Activated CD4-positive, alpha-beta T cell treated with anti-CD3 and anti-CD28 coated beads for 36 hours (primary cell): ENCODE data around the gene FBXO17. TPM values are rescaled to one million over a fixed set of nuclear protein-coding genes. Genes with fewer than 3 reads are reported as not detected.

Experiments used
- ATAC-seq: fragments of 200-7000 bp; cut with Tn5 transposase; one replicate; pipeline ENCODE4 v1.10.0; 2021; ENCODE audit warnings: mild to moderate bottlenecking, moderate library complexity
- CTCF ChIA-PET: fragments of 350-600 bp; sonication (Branson Sonifier 250); formaldehyde crosslinking; loops from one replicate; lab custom pipeline; 2021; ENCODE audit warnings: antibody characterized with exemption; lab: Charles Lee
- POLR2A ChIA-PET: fragments of 350-600 bp; sonication (Branson Sonifier 250); formaldehyde crosslinking; loops from one replicate; lab custom pipeline; 2021; ENCODE audit warnings: antibody characterized with exemption, inconsistent platforms; lab: Charles Lee
- DNase-seq: peaks from one replicate; pipeline ENCODE4 v3.0.0-alpha.2; 2020
- H3K27ac Mint-ChIP-seq: one replicate; pipeline ENCODE4 v1.8.0; 2021; ENCODE audit warnings: mixed read lengths
- H3K27me3 Mint-ChIP-seq: one replicate; pipeline ENCODE4 v1.8.0; 2021; ENCODE audit warnings: mixed read lengths
- H3K36me3 Mint-ChIP-seq: one replicate; pipeline ENCODE4 v1.8.0; 2021; ENCODE audit warnings: low read depth, mixed read lengths
- H3K4me1 Mint-ChIP-seq: one replicate; pipeline ENCODE4 v1.8.0; 2021; ENCODE audit warnings: mixed read lengths
- H3K4me3 Mint-ChIP-seq: one replicate; pipeline ENCODE4 v1.8.0; 2021; ENCODE audit warnings: mild to moderate bottlenecking, moderate library complexity, mixed read lengths
- H3K9me3 Mint-ChIP-seq: one replicate; pipeline ENCODE4 v1.8.0; 2021; ENCODE audit warnings: low read depth, mixed read lengths
- intact Hi-C, 2 experiments: fragments of 100-400 bp; cut with DNase I in 1 of 2; cut with micrococcal nuclease in 1 of 2; formaldehyde crosslinking; loops; one replicate each; pipeline versions ENCODE4 v1.14.2 to v1.15.1; 2022 to 2024; cut with DNase I, micrococcal nuclease
- total RNA-seq, 2 experiments: library from RNA; stranded (reverse); gene quantifications; one replicate each; pipeline ENCODE4 v1.2.3, GENCODE V29; 2021

FBXO17 gene
- total RNA-seq, 2 experiments from 2014 or later, result not detected

GRCh38 chr19:38900202-38900629, 75.3 kb downstream of the FBXO17 start:
- Mint-ChIP-seq H3K4me3 (peak overlapping the region; percentile 88), H3K9me3 (no peaks in the 10 kb centered on the region), H3K36me3 (peaks cover 24% of the 10 kb centered on the region), H3K27me3 (no peaks in the 10 kb centered on the region), H3K27ac (peak overlapping the region; percentile 86), H3K4me1 (peaks cover 40% of the 10 kb centered on the region)
- DNase-seq, result no peak
- no peak for ATAC-seq
- ChIA-PET CTCF (interaction anchor here (0.6 to 2.4 kb wide), 8 partner anchors 12 to 1905 kb away, joined by 3 to 23 read pairs (median 3); partner anchors contain the start of genes MRPS12 and SARS2), POLR2A (interaction anchor here (0.6 to 1.8 kb wide), 7 partner anchors 31 to 851 kb away, joined by 3 to 13 read pairs (median 4); partner anchors contain the start of genes MRPS12, RPS16 and SARS2)
- intact Hi-C loops, result no loop called here

GRCh38 chr19:38899447-38900201, 75.9 kb downstream of the FBXO17 start, which contains the start of the genes NFKBIB and SIRT2:
NFKBIB (plus strand) TSS chr19:38899969; CDS start chr19:38900033, 64 bp downstream.
SIRT2 (minus strand) TSS chr19:38899618; CDS start chr19:38899521, 97 bp downstream.
- peak within 1 kb of the TSS; percentile 91 for H3K27ac Mint-ChIP-seq
- H3K36me3 Mint-ChIP-seq, result peaks cover 20% of the 10 kb centered on the region
- peak within 1 kb of the TSS; percentile 88 for H3K4me3 Mint-ChIP-seq
- no peaks in the 10 kb centered on the region for H3K27me3 Mint-ChIP-seq
- no peaks in the 10 kb centered on the region for H3K9me3 Mint-ChIP-seq
- DNase-seq (peak; percentile 100), ATAC-seq (peak; percentile 93)
- POLR2A ChIA-PET, result interaction anchor here (0.6 to 1.8 kb wide), 6 partner anchors 31 to 850 kb away, joined by 3 to 13 read pairs (median 4); partner anchors contain the start of genes MRPS12, RPS16 and SARS2
- intact Hi-C loops, result loop anchor here (1.0 kb wide), 13 partner anchors 21 to 563 kb away; partner anchors contain the start of genes ECH1 (in 2 of the 2), MRPS12 (in 2 of the 2), SARS2 (in 2 of the 2) and ACTN4 (in 1 of the 2)
- CTCF ChIA-PET, result interaction anchor here (0.5 to 2.4 kb wide), 8 partner anchors 12 to 1906 kb away, joined by 3 to 23 read pairs (median 3); partner anchors contain the start of genes MRPS12 and SARS2
- H3K4me1 Mint-ChIP-seq, result peaks cover 40% of the 10 kb centered on the region

- ChIA-PET CTCF (interaction anchor here (3.2 kb wide), 1 partner anchor 11 kb away, joined by 12 read pairs; no protein-coding TSS in a partner anchor), POLR2A (no interaction called here)
- Mint-ChIP-seq H3K27ac (peak overlapping the region; percentile 91), H3K4me1 (peaks cover 35% of the 10 kb centered on the region), H3K9me3 (no peaks in the 10 kb centered on the region), H3K27me3 (no peaks in the 10 kb centered on the region), H3K36me3 (peaks cover 13% of the 10 kb centered on the region), H3K4me3 (peak overlapping the region; percentile 88)
- ATAC-seq (no peak), DNase-seq (no peak)
- intact Hi-C loops, result loop anchor here (1.0 kb wide), 13 partner anchors 21 to 563 kb away; partner anchors contain the start of genes ECH1 (in 2 of the 2), MRPS12 (in 2 of the 2), SARS2 (in 2 of the 2) and ACTN4 (in 1 of the 2)
Observed at GRCh38 chr19:38898788-38899446, 76.6 kb downstream of the FBXO17 start.

- Mint-ChIP-seq H3K9me3 (no peaks in the 10 kb centered on the region), H3K27me3 (no peaks in the 10 kb centered on the region), H3K4me3 (no peak overlapping the region), H3K4me1 (peaks cover 16% of the 10 kb centered on the region), H3K36me3 (peaks cover 3% of the 10 kb centered on the region), H3K27ac (no peak overlapping the region)
- CTCF ChIA-PET, result interaction anchor here (0.6 kb wide), 1 partner anchor 261 kb away, joined by 3 read pairs; no protein-coding TSS in a partner anchor
- intact Hi-C loops, result no loop called here
- ATAC-seq (no peak), DNase-seq (no peak)
- POLR2A ChIA-PET, result no interaction called here
Observed at GRCh38 chr19:38894968-38895367, 80.6 kb downstream of the FBXO17 start.

- peaks cover 3% of the 10 kb centered on the region for H3K36me3 Mint-ChIP-seq
- H3K27me3 Mint-ChIP-seq, result no peaks in the 10 kb centered on the region
- peaks cover 8% of the 10 kb centered on the region for H3K4me1 Mint-ChIP-seq
- ChIA-PET CTCF (interaction anchor here (0.7 kb wide), 1 partner anchor 475 kb away, joined by 3 read pairs; no protein-coding TSS in a partner anchor), POLR2A (no interaction called here)
- H3K9me3 Mint-ChIP-seq, result no peaks in the 10 kb centered on the region
- ATAC-seq (no peak), DNase-seq (no peak)
- H3K4me3 Mint-ChIP-seq, result no peak overlapping the region
- no peak overlapping the region for H3K27ac Mint-ChIP-seq
- intact Hi-C loops, result no loop called here
Observed at GRCh38 chr19:38893341-38893771, 82.2 kb downstream of the FBXO17 start.

- ChIA-PET POLR2A (no interaction called here), CTCF (interaction anchor here (0.7 kb wide), 1 partner anchor 476 kb away, joined by 3 read pairs; no protein-coding TSS in a partner anchor)
- Mint-ChIP-seq H3K9me3 (no peaks in the 10 kb centered on the region), H3K27ac (no peak overlapping the region), H3K4me1 (peaks cover 5% of the 10 kb centered on the region), H3K27me3 (no peaks in the 10 kb centered on the region), H3K4me3 (no peak overlapping the region), H3K36me3 (peaks cover 3% of the 10 kb centered on the region)
- intact Hi-C loops, result no loop called here
- DNase-seq, result no peak
- no peak for ATAC-seq
Observed at GRCh38 chr19:38892841-38893240, 82.7 kb downstream of the FBXO17 start.

- DNase-seq (no peak), ATAC-seq (no peak)
- no peaks in the 10 kb centered on the region for H3K9me3 Mint-ChIP-seq
- H3K27me3 Mint-ChIP-seq, result no peaks in the 10 kb centered on the region
- POLR2A ChIA-PET, result no interaction called here
- no peak overlapping the region for H3K4me3 Mint-ChIP-seq
- H3K36me3 Mint-ChIP-seq, result peaks cover 3% of the 10 kb centered on the region
- no peaks in the 10 kb centered on the region for H3K4me1 Mint-ChIP-seq
- CTCF ChIA-PET, result interaction anchor here (0.6 kb wide), 1 partner anchor 244 kb away, joined by 3 read pairs; the partner anchor contains the start of gene ACTN4
- intact Hi-C loops, result no loop called here
- H3K27ac Mint-ChIP-seq, result no peak overlapping the region
Observed at GRCh38 chr19:38891771-38892170, 83.8 kb downstream of the FBXO17 start.

Other genes starting within 250 kb of the FBXO17 start
- 1 to 10 TPM; 4.4 to 4.9 TPM for gene CAPN12, start 231.3 kb downstream of the FBXO17 start, total RNA-seq
- not detected for gene LGALS7, start 202.2 kb downstream of the FBXO17 start, total RNA-seq
- gene LGALS7B, start 186.5 kb downstream of the FBXO17 start, total RNA-seq, result not detected
- gene LGALS4, start 162.8 kb downstream of the FBXO17 start, total RNA-seq, result 1 to 10 TPM in 1 of 2 experiments, under 1 TPM in 1; 0.59 to 1.1 TPM
- 100 to 1,000 TPM; 114 to 154 TPM for gene ECH1, start 143.9 kb downstream of the FBXO17 start, total RNA-seq
- 100 to 1,000 TPM; 714 to 722 TPM for gene HNRNPL, start 125.8 kb downstream of the FBXO17 start, total RNA-seq
- 10 to 100 TPM; 85.8 to 90.3 TPM for gene RINL, start 97.5 kb downstream of the FBXO17 start, total RNA-seq
- 10 to 100 TPM; 17.8 to 23.1 TPM for gene SIRT2, start 76.1 kb downstream of the FBXO17 start, total RNA-seq
- 10 to 100 TPM; 49.4 to 52.5 TPM for gene NFKBIB, start 75.8 kb downstream of the FBXO17 start, total RNA-seq
- gene CCER2, start 63.6 kb downstream of the FBXO17 start, total RNA-seq, result under 1 TPM; 0.34 to 0.54 TPM
- 10 to 100 TPM; 36.7 to 39.4 TPM for gene SARS2, start 45.0 kb downstream of the FBXO17 start, total RNA-seq
- 10 to 100 TPM; 62.4 to 76.0 TPM for gene MRPS12, start 44.8 kb downstream of the FBXO17 start, total RNA-seq
- gene FBXO27, start 56.8 kb upstream of the FBXO17 start, total RNA-seq, result under 1 TPM; 0.71 to 0.90 TPM
- not detected for gene ACP7, start 108.6 kb upstream of the FBXO17 start, total RNA-seq
- gene PAK4, start 150.0 kb upstream of the FBXO17 start, total RNA-seq, result 10 to 100 TPM; 14.2 to 22.6 TPM
- gene NCCRP1, start 221.2 kb upstream of the FBXO17 start, total RNA-seq, result not detected
- not detected for gene SYCN, start 228.5 kb upstream of the FBXO17 start, total RNA-seq